ENCODE measurements around the gene ISY1.

GRCh38 chr3:129119365-129120100 lies 41.3 kb downstream of the ISY1 start:
- TF ChIP-seq ARNT (IDR thresholded peaks at IDR 0.05), result no peak
- TF ChIP-seq FOXM1 (IDR thresholded peaks at IDR 0.05; ENCODE audit: borderline replicate concordance), result no peak
- no peak for TF ChIP-seq HDGF (IDR thresholded peaks at IDR 0.05; ENCODE audit: borderline replicate concordance)
- TF ChIP-seq BHLHE40 (IDR thresholded peaks at IDR 0.05; ENCODE audit: borderline replicate concordance), result no peak
- TF ChIP-seq SUZ12 (IDR thresholded peaks at IDR 0.05), result no peak
- no peak for TF ChIP-seq CTBP1 (IDR thresholded peaks at IDR 0.05; ENCODE audit: borderline replicate concordance)
- no peak for TF ChIP-seq ELF4 (IDR thresholded peaks at IDR 0.05)
- TF ChIP-seq SP1 (IDR thresholded peaks at IDR 0.05), result no peak
